HG03175 (cell line): Measurements from ENCODE around the gene LAMC2.
"Not testable (repeated sequence)": the region's sequence is repeated elsewhere in the genome, so short reads cannot be mapped to it uniquely, and the experiment has no call there.

ENCODE experiments used
- ATAC-seq: cut with Tn5 transposase; IDR thresholded peaks from one replicate; pipeline ENCODE4 v1.9.1; 2021; ENCODE audit warnings: mild to moderate bottlenecking, moderate library complexity; ENCODE audit not compliant: unreplicated experiment

Gene LAMC2

DNA sequence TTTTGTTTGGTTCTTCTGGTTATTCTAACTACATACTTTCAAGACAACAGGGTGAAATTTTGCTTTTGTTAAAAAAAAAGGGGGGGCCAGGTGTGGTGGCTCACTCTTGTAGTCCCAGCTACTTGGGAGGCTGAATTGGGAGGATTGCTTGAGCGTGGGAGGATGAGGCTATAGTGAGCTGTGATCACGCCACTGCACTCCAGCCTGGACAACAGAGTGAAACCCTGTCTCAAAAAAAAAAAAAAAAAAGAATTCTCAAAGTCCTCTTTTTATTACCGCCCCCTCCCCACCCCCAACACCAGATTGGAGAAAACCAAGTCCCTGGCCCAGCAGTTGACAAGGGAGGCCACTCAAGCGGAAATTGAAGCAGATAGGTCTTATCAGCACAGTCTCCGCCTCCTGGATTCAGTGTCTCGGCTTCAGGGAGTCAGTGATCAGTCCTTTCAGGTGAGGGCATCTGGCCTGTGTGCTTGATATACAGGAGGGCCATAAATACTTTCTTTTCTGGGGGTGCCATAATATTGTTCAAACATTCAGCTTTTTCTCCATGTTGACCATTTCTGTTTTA lies 50.2 kb downstream of the LAMC2 start:
- no peak for ATAC-seq

DNA sequence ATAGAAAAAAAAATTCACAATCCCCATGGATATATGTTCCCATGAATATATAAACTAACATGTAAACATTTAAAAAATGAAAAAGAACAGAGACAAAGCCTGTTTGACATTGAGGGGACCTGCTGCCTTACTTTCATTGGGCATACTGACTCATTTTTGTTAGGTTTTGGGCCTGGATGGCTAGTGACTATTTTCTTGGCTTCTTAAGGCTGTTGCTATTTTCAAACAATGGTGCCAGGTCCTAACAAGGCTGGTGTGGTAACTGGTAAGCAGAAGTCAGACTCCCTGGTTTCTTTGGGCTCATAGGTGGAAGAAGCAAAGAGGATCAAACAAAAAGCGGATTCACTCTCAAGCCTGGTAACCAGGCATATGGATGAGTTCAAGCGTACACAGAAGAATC lies 51.0 kb downstream of the LAMC2 start:
- ATAC-seq: no peak

DNA sequence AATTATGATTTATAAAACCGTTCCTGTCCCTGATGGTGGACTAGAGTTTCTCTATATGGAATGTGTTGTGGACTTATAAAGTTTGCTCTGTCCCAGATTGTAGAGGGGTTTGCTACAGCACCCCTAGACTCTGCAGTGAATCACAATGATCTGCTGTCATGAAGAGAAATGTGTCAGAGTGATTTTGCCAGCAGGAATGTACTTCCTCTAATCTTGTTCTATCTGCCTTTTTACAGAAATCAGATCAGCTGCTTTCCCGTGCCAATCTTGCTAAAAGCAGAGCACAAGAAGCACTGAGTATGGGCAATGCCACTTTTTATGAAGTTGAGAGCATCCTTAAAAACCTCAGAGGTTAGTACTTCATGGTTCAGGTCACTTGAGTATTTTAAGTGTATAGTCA lies 52.0 kb downstream of the LAMC2 start:
- ATAC-seq: no peak

DNA sequence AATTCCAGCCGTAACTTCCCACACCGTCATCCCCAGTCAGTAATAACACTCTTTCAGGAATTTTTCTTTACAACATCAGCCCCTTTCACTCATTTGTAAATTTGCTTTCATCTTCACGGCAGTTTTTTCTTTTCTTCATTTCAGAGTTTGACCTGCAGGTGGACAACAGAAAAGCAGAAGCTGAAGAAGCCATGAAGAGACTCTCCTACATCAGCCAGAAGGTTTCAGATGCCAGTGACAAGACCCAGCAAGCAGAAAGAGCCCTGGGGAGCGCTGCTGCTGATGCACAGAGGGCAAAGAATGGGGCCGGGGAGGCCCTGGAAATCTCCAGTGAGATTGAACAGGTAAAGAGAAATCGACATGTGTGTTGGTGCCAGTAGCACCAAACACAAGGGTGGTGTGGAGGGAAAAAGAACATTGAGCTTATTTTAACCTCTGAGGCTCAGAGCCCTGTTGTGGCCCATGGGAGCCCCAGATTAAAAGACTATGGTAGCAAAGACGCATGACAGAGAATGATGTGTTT lies 53.2 kb downstream of the LAMC2 start:
- ATAC-seq: no peak

DNA sequence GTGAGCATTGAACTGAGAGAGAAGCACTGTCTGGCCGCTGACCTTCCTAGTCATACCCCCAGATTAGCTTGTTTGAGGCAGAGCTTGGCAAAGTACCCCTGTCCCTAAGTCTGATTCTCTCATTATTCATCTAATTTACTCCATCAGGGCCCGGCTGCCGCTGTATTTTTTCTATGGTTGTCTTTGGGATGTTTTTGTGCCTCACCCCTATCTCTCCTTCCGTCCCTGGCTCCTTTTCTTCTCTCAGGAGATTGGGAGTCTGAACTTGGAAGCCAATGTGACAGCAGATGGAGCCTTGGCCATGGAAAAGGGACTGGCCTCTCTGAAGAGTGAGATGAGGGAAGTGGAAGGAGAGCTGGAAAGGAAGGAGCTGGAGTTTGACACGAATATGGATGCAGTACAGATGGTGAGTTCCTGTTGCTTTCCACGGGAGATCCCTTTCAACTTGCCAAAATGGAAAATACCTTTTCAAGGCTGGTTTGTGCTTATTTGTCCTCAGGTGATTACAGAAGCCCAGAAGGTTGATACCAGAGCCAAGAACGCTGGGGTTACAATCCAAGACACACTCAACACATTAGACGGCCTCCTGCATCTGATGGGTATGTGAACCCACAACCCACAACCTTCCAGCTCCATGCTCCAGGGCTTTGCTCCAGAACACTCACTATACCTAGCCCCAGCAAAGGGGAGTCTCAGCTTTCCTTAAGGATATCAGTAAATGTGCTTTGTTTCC lies 53.9 kb downstream of the LAMC2 start:
- no peak for ATAC-seq

DNA sequence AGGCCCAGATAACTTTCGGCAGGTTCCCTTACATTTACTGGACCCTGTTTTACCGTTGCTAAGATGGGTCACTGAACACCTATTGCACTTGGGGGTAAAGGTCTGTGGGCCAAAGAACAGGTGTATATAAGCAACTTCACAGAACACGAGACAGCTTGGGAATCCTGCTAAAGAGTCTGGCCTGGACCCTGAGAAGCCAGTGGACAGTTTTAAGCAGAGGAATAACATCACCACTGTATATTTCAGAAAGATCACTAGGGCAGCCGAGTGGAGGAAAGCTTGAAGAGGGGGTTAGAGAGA lies 54.4 kb downstream of the LAMC2 start:
- no peak for ATAC-seq

DNA sequence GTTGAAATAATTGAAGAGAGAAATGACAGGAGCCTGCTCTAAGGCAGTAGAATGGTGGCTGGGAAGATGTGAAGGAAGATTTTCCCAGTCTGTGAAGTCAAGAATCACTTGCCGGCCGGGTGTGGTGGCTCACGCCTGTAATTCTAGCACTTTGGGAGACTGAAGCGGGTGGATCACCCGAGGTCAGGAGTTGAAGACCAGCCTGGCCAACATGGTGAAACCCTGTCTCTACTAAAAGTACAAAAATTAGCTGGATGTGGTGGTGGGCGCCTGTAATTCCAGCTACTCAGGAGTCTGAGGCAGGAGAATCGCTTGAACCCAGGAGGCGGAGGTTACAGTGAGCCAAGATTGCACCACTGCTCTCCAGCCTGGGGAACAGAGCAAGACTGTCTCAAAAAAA lies 54.8 kb downstream of the LAMC2 start:
- not testable (repeated sequence) for ATAC-seq

DNA sequence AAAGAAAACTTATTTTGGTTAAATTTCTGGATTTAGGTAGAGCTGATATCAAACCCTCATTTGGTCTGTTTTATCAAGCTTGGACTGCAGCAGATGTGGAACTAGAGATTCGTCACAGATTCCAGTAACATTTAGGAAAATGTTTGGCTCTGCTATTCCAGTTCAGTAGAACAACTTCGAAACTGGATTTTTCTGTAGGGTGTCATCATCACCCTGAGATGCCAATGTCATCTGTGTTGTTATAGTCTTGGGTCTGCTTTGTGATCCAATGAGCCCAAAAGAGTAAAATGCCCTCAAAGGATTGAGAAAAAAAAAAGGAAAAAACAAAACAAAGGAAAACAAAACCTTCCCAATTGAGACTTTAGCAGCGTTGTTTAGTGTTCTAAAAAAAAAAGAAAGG lies 55.4 kb downstream of the LAMC2 start:
- no peak for ATAC-seq

DNA sequence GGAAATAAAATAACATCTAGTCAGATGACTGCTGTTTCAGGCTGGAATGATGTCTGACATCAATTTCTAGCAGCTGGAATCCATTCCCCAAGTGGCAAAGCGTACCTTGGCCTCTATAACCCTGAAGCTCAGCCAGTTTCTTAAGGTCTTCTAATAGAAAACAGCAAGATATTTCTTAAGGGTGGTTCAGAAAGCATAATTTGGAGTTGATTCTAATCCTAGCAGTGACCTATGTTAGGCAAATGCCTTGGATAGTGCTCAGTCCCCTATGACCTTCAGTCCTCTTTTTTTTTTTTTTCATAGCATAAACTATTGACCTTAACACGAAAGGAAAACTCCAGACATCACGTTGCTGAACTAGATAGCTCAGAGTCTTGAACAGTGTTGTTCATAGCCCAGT lies 56.5 kb downstream of the LAMC2 start:
- ATAC-seq: no peak

DNA sequence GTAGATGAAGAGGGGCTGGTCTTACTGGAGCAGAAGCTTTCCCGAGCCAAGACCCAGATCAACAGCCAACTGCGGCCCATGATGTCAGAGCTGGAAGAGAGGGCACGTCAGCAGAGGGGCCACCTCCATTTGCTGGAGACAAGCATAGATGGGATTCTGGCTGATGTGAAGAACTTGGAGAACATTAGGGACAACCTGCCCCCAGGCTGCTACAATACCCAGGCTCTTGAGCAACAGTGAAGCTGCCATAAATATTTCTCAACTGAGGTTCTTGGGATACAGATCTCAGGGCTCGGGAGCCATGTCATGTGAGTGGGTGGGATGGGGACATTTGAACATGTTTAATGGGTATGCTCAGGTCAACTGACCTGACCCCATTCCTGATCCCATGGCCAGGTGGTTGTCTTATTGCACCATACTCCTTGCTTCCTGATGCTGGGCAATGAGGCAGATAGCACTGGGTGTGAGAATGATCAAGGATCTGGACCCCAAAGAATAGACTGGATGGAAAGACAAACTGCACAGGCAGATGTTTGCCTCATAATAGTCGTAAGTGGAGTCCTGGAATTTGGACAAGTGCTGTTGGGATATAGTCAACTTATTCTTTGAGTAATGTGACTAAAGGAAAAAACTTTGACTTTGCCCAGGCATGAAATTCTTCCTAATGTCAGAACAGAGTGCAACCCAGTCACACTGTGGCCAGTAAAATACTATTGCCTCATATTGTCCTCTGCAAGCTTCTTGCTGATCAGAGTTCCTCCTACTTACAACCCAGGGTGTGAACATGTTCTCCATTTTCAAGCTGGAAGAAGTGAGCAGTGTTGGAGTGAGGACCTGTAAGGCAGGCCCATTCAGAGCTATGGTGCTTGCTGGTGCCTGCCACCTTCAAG lies 57.3 kb downstream of the LAMC2 start:
- no peak for ATAC-seq

DNA sequence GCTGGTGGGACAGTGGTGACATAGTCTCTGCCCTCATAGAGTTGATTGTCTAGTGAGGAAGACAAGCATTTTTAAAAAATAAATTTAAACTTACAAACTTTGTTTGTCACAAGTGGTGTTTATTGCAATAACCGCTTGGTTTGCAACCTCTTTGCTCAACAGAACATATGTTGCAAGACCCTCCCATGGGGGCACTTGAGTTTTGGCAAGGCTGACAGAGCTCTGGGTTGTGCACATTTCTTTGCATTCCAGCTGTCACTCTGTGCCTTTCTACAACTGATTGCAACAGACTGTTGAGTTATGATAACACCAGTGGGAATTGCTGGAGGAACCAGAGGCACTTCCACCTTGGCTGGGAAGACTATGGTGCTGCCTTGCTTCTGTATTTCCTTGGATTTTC lies 58.4 kb downstream of the LAMC2 start:
- no peak for ATAC-seq

DNA sequence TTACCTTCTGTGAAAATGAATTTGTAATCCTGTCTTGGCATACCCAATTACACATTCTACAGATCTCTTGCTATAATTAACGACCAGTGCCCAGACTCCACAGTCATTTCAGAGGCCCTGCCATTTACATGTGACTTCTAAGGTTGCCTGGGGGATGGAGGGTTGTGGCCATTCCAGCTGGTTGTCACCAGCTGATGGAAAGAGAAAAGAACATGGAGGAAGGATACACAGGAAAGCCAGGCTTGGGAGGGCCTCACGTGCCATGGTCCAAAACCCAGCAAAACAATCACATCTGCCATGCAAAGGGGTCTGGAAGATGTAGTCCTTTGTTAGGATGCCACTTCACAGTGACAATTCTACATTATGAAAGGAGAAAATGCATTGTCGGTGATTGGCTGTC lies 59.3 kb downstream of the LAMC2 start:
- ATAC-seq: no peak

DNA sequence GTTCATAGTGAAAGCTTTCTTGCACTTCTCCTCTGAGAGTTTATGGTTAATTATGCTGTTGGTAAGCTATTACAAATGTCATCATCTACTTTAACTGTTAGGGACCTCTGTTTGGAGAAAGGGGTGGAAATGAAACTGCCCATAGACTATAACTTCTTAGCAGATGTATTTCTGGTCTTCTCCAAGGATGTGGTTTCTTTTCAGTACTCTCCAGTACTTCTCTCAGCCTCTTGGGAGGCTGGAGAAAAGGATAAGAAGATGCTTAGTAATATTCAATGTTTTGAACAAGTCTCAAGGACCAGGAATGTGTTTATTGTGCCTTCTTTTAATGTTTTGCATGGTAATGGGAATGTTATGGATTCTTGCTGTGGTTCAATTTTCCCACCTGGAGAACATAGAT lies 60.4 kb downstream of the LAMC2 start:
- no peak for ATAC-seq

DNA sequence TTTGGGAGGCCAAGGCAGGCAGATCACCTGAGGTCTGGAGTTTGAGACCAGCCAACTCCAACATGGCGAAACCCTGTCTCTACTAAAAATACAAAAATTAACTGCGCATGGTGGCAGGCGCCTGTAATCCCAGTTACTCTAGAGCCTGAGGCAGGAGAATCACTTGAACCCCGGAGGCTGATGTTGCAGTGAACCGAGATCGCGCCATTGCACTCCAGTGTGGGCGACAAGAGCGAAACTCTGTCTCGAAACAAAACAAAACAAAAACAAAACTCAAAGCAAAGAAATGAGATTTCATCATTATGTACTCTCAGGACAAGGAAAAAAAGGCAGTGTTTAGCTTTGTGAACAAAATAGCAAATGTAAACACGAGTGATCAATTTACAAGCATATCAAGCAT lies 61.0 kb downstream of the LAMC2 start:
- ATAC-seq: no peak

DNA sequence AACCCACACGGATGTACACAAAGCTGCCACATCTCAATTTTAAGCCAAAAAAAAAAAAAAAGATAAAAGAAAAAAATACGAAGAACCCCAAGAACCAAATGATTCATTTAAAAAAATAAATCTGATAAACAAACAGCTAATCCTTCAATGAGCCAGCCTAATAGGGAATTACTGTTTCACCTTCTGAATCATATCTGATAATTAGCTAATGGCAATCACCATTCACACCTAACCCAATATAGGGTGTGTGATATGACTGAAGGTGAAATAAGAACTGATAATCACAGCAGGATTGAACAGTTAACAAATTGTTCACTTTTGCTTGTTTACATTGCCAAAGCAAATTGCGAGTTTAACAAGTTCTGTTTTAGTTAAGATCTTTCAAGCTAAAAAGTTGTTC lies 61.4 kb downstream of the LAMC2 start:
- no peak for ATAC-seq

DNA sequence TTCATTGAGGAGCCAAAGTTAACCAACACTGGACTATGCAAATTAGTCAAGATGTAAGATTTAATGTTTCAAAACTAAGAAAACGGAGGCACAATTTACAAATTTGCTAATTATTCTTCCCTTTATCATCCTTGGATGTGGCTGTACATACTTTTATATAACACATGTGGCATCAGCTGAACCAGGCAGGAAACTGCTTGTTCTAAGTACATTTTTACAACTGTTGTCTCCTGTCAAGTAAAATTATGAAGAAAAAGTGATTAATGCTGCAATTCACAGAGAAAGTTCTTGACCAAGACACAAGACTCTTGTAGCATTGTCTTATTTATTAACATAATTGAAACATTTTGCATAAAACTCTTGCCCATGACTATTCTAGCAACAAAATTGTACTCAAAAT lies 61.9 kb downstream of the LAMC2 start:
- no peak for ATAC-seq

DNA sequence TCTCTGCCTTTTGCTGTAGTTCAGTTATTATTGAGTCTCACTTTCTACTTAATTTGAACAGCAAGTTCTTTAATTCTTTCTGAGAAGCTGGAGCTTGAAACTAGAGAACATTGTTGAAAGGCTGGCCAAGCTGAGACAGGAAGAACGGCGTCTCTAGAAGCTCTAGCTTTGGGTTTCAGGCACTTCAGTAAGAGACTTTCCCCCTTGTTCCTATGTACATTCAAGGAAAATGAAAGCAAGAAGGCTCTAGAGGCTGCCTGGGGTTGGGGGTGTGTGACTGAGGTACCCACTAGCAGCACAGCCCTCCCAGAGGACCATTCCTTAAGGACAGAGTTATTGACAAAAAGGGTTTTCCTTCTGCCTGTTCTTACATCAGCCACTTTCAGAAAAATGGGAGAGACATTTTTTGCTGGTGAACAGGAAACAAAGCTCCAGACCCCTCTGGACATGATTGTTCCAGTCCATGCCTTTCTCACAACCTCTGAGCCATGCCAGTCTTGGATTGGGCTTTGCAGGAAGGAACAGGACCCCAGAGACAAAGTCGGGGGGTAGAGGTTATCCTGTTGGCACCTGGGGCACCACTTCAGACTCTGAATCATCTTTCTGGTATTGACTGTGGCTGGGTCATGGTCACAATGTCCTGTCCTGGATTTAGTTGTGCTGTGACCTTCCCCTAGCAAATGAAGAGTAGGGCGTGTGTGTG lies 63.1 kb downstream of the LAMC2 start:
- ATAC-seq: no peak

DNA sequence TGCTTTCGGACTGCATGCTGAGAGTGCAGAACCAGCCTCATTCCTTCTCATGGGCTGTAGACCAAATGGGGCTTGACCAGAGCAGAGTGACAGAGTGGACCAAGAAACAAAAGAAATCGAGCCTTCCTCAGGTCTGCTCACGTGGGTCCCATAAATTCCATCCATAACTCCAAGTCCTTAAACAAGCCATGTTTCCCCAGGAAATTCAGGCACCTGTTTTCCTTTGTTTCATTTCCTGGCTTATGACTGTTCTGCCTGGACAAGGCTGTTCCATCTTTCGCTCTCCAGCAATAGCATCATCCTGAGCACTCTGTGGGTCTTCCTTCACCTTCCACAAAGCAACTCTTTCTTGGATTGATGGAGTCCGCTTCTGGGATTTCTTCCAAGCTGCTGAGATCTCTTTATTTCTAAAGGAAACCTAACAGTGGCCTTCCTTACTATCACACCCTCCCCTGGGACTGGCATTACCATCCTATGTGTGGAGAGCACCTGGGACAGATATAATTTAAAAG lies 63.9 kb downstream of the LAMC2 start:
- ATAC-seq: no peak

DNA sequence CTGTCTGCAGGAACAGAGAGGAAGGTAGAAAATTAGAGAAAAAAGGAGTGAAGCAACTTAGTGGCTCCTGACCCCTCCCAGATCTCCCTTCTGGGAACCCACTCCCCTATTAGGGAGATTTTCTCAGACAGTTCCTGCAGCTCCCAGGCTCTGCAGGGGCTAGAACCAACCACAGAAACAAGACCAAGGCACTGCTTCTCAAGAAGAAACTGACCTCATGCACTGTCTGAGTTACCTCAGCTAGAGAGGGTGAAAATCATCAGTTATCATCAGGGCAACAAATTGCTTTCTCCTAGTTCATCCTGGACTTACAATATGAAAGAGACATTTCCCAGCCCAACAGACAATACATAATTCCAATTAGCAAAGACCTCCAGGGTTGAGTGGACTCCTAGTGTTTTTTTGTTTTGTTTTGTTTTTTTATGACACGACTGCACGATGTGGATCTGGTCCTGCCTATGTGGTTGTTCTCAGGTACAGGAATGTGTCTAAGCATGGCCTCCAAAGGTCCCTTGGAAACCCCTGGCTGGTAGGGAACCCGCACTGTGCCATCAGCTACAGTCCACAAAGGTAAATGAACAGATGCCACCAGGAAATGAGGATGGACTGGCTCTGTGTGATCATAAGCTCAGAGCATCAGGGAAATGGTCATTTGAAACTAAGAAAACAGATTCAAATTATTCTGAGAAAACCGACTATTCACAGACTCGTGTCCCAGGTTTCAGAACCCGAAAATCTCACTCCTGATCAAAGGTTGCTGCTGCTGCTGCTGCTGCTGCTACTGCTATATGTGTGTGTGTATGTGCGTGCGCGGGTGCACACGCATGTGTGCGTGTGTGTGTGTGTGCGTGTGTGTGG lies 65.3 kb downstream of the LAMC2 start:
- ATAC-seq: no peak

DNA sequence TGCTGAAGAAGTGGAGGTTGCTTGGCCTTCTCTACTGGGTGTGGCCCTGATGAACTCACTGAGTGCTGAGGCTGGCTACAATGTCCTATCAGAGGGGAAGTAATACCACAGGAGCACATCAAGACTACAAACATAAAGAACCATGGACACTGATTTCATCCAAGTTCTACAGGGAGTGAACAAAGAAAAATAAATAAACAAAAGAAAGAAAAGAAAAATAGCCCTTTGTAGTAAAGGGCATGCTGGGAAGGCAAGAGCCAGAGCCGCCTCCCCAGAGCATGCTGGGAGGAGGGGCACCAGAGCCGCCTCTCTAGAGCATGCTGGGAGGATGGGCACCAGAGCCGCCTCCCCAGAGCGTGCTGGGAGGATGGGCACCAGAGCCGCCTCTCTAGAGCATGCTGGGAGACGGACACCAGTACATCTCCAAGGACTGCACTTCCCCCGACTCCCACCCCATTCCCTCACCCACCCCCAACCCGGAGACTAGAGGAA lies 65.9 kb downstream of the LAMC2 start:
- no peak for ATAC-seq
